Neural crest cell (in vitro differentiated cells): ENCODE measurements around the gene CATSPER3. TPM values are rescaled to one million over a fixed set of nuclear protein-coding genes. Genes with fewer than 3 reads are reported as not detected.

Experiments
- DNase-seq: peaks from one replicate; pipeline ENCODE4 v3.0.0; 2021; ENCODE audit warnings: low read depth, mixed read lengths, low spot score
- H3K27ac Mint-ChIP-seq: one replicate; pipeline ENCODE4 v1.8.0; 2021; ENCODE audit warnings: mild to moderate bottlenecking, mixed read lengths; ENCODE audit not compliant: unreplicated experiment
- H3K27me3 Mint-ChIP-seq: 2 replicates; pipeline ENCODE4 v1.8.0; 2021; ENCODE audit warnings: low read depth, mild to moderate bottlenecking, mixed read lengths
- H3K36me3 Mint-ChIP-seq: 2 replicates; pipeline ENCODE4 v1.8.0; 2021; ENCODE audit warnings: low read depth, mild to moderate bottlenecking, mixed read lengths
- H3K4me1 Mint-ChIP-seq: 2 replicates; pipeline ENCODE4 v1.8.0; 2021; ENCODE audit warnings: mixed read lengths
- H3K4me3 Mint-ChIP-seq: one replicate; pipeline ENCODE4 v1.8.0; 2021; ENCODE audit warnings: mild to moderate bottlenecking, mixed read lengths
- H3K9me3 Mint-ChIP-seq: 2 replicates; pipeline ENCODE4 v1.8.0; 2021; ENCODE audit warnings: mixed read lengths
- CTCF ChIP-seq: fragments of 200-600 bp; sonication (generic); conservative IDR thresholded peaks from 2 replicates; pipeline ENCODE4 v1.5.0; 2021; ENCODE audit warnings: antibody characterized with exemption, mild to moderate bottlenecking
- total RNA-seq: library from RNA; stranded (reverse); gene quantifications from 2 replicates; pipeline ENCODE4 v1.2.1, GENCODE V29; 2021

The CATSPER3 gene
- total RNA-seq, 1 donor from 2014 or later = 0.54 TPM

DNA sequence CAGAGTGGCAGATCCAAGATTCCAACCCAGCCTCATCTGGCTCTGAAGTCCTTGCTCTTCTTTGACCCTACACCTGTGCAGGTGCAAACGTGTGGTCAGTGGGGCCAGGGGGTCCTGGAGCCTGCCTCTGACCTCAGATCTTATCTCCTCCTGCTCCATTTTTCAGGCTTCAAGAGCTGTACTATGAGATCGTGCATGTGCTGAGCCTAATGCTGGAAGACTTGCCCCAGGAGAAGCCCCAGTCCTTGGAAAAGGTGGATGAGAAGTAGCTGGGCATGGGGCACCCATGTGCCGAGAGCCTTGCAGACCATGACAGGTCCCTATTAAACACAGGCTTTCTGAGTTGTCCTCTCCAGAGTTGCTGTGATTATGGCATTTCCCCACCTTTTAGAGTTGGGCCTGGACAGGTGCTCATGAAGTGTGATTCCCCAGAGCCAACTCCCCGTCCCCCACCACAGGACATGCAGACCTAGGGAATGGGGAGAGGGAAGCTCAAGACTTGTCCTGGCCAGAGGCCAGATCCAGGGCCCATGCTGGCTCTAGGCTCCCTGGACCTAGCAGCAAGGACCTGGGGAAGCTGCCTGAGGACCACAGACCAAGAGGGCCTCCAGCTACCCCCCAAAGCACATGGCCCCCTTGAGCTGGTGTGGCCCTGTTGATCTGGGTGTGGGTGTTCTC is 43.8 kb downstream of the CATSPER3 start:
- no peaks in the 10 kb centered on the region for H3K9me3 Mint-ChIP-seq
- no peak overlapping the region for H3K4me3 Mint-ChIP-seq
- no peak overlapping the region for H3K27ac Mint-ChIP-seq
- H3K4me1 Mint-ChIP-seq = no peaks in the 10 kb centered on the region
- TF ChIP-seq CTCF = no peak
- no peaks in the 10 kb centered on the region for H3K36me3 Mint-ChIP-seq
- peaks cover 10% of the 10 kb centered on the region for H3K27me3 Mint-ChIP-seq
- no peak for DNase-seq

DNA sequence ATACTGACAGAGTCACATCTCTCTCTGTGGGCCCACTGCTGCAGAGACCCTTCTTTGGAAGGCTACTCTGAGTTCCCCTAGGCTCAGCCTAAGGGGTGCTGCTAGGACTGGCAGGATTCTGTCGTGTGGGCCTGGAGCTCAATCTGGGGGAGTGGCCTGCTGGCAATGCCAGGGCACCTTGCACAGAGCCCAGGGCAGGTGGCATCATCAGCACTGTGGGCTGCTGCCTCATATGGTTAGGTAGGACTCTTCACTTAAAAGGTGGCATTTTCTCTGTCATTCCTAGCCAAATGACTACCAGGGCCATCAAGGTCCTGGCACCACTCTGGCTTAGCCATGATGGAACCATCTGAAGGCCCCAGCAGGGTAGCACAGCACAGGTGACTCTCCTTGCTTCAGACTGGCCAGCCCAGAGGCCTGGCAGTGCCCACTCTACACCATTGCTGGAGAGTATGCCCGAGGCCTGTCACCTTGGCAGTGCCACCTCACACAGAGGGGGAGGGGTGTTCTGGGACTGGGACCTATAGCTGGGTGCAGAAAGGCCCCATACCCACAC is 44.4 kb downstream of the CATSPER3 start:
- no peaks in the 10 kb centered on the region for H3K4me1 Mint-ChIP-seq
- no peaks in the 10 kb centered on the region for H3K9me3 Mint-ChIP-seq

DNA sequence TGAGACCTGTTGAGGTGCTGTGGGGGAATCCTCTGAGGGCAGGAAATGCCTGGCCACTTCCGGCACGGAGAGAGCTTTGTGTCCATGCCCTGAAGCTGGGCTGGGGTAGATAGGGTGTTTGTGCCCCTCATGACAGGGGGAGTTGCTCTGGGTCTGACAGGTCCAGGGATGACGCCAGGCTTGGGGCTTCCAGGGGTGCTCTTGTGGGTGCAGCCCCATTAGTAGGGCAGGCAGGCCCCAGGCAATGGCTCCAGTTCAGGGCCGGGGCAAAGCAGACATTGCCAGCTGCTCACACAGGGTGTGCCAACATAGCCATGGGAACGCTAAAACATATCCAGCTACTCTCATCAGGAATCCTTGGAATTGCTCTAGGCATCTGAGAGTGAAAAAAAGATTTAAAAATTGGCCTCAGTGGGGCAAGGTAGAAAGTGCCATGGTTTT is 45.3 kb downstream of the CATSPER3 start:
- Mint-ChIP-seq H3K27me3 (peaks cover 9% of the 10 kb centered on the region), H3K27ac (no peak overlapping the region), H3K9me3 (no peaks in the 10 kb centered on the region), H3K4me3 (no peak overlapping the region), H3K4me1 (no peaks in the 10 kb centered on the region), H3K36me3 (no peaks in the 10 kb centered on the region)
- no peak for TF ChIP-seq CTCF
- DNase-seq = no peak

More for the DNA sequence above, 44.4 kb downstream of the CATSPER3 start:
- TF ChIP-seq CTCF = no peak
- Mint-ChIP-seq H3K27ac (no peak overlapping the region), H3K36me3 (no peaks in the 10 kb centered on the region), H3K27me3 (peaks cover 10% of the 10 kb centered on the region), H3K4me3 (no peak overlapping the region)
- DNase-seq = no peak

- Mint-ChIP-seq H3K9me3 (no peaks in the 10 kb centered on the region), H3K36me3 (no peaks in the 10 kb centered on the region), H3K4me1 (no peaks in the 10 kb centered on the region), H3K27me3 (peaks cover 12% of the 10 kb centered on the region), H3K4me3 (no peak overlapping the region), H3K27ac (peak overlapping the region; percentile 45)
- no peak for TF ChIP-seq CTCF
- DNase-seq = no peak
Measured at GRCh38 chr5:135013445-135013844, 45.7 kb downstream of the CATSPER3 start.

DNA sequence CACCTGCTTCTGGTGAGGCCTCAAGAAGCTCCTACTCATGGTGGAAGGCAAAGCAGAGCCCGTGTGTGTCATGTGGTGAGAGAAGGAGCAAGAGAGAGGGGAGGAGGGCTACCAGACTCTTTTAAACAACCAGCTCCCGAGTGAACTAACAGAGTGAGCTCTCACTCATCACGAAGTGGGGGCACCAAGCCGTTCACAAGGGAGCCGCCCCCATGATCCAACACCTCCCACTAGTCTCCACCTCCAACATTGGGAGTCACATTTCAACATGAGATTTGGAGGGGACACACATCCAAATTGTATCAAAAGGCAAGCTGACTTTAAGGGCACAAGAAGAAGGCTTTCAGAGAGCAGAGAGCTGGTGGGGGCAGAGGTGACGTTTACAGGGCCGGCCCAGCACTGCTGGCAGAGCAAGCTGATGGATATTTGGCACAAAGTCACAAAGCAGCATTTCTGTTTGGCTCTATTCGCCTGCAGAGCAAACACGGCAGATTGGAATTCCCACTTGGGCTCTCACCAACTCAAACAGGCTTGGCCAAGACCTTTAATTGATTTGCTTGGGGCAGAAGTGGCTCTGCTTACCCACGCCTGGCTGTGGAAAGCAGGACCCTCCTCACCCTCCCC is 46.4 kb downstream of the CATSPER3 start:
- peaks cover 12% of the 10 kb centered on the region for H3K27me3 Mint-ChIP-seq
- H3K4me1 Mint-ChIP-seq = no peaks in the 10 kb centered on the region
- no peak overlapping the region for H3K27ac Mint-ChIP-seq
- no peak for TF ChIP-seq CTCF
- no peak overlapping the region for H3K4me3 Mint-ChIP-seq
- no peaks in the 10 kb centered on the region for H3K9me3 Mint-ChIP-seq
- DNase-seq = no peak
- H3K36me3 Mint-ChIP-seq = no peaks in the 10 kb centered on the region
